Left renal cortex interstitium (tissue), 4 donors: ENCODE results near the gene CHAD. TPM values are rescaled to one million over a fixed set of nuclear protein-coding genes. Genes with fewer than 3 reads are reported as not detected.
A peak's percentile ranks its signal among the peaks of the same experiment; 100 is the strongest.

Experiments used
- DNase-seq, 4 donors: peaks; one replicate each; pipeline ENCODE4 v3.0.0-alpha.2; 2013; ENCODE audit warnings: low read depth in 4 of 4, low spot score in 2 of 4, missing footprints in 1 of 4
- polyA plus RNA-seq, 4 donors: library from polyadenylated mRNA; unstranded; fragments of 120-200 nt; gene quantifications; one replicate each; pipeline ENCODE4 v1.2.1, GENCODE V29; 2013; ENCODE audit not compliant: insufficient read length in 4 of 4

CHAD gene
- polyA plus RNA-seq, 4 donors: 0.68 to 5.6 (median 2.4) TPM

DNA sequence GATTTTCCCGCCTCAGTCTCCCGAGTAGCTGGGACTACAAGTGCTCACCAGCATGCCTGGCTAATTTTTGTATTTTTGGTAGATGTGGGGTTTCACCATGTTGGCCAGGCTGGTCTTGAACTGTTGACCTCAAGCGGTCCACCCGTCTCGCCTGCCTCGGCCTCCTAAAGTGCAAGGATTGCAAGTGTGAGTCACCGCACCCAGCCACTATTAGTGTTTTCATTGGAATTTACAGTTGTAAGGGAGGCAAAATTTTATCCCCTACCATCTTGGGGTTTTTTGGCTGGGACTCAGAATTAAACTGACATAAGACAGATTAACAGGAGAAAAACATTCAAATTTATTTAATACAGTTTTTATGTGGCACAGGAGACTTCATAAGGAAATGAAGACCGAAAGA, 27.2 kb upstream of the CHAD start:
- no peak for DNase-seq

DNA sequence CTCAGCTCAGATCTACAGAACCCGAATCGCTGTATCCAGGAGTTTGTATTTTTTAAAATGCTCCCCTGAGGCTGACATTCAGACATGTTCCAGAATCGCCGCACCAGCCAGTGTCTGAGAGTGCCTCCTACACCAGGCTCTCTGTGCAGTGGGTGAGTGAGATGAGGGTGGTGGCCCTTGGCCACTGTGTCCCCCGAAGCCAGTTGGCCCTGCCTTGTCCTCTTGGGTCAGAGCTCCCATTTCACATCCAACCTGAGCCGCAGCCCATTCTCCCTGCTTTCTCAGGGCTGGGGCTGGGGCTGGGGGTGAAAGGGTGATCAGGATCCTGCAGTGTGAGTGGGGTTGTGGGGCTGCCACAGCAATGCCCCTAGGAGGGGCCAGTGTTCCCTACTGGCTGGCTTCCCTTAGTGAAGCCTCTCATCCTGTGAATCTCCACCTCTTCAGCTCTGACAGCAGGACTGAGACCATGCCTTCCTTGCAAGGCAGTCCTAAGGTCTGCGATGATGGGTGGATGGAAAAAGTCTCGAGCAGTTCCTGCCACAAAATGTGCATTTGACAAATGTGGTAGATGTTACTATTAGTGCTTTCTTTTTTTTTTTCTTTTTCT, 26.6 kb upstream of the CHAD start:
- no peak for DNase-seq

DNA sequence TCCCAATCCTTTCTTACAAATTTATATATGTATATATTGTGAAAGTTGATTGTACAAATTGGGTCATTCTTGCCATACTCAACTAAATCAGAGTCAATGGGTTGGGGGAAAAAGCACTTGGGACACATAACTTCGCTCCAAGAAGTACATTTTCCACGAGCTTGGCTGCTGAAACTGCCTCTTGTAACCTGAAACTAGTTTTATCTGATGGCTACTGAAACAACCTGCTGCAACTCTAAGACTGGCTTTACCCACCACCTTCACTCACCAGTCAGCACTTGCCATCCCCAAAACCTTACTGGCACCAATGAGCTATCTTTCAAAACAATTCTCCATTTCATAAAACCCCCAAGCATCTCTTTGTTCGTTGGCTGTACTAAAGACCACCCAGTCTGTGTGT, 25.1 kb upstream of the CHAD start:
- DNase-seq: no peak

DNA sequence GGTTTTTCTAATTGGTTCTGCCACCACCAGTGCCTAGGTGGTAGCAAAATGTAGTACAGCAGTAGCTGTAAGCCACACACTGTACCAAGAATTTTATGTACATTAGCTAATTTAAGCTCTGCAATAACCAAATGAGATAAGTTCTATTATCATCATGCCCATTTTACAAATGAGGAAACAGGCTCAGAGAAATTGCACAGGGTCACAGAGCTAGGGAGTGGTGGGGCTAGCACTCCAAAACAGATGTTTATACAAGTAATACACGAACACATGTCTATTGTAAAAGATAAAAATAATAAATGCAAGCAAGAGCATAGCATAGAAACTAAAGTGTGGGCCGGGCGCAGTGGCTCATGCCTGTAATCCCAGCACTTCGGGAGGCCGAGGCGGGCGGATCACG, 23.5 kb upstream of the CHAD start:
- DNase-seq: no peak

DNA sequence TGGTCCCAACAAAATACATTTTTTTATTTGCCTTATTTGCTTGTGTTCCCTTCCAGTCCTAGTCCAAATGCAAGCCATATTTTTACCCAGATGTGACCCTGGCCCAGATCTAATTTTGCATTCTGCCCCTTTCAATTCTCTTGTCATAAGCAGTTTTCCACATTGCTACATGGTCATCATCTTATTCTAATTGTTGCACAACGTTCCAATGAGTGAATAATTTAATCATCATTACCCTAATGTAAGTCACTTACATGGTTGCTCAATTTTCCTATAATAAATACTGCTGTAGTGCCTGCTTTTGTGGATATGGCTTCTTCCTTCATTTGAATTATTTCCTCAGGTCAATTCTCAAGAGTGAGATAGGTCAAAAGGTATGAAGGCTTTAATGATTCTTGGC, 22.8 kb upstream of the CHAD start:
- DNase-seq: no peak

DNA sequence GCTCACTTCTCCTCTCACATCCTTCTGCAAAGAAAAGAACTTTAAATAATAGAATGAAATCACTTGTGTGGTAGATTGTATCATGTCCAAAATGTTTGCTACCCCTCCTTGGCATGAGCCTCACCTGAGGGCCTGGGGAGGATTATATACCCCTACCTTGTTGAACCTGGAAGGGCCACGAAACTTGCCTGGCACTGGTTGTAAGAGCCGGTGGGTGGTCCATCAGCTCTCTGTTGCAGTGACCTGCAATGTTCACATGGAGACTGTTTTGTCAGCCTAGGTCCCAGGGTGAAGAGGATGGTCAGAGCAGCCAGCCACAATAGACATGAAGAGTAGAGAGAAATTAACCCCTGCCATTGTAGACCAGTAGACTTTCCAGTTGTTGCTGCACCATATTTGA, 20.2 kb upstream of the CHAD start:
- DNase-seq: no peak

DNA sequence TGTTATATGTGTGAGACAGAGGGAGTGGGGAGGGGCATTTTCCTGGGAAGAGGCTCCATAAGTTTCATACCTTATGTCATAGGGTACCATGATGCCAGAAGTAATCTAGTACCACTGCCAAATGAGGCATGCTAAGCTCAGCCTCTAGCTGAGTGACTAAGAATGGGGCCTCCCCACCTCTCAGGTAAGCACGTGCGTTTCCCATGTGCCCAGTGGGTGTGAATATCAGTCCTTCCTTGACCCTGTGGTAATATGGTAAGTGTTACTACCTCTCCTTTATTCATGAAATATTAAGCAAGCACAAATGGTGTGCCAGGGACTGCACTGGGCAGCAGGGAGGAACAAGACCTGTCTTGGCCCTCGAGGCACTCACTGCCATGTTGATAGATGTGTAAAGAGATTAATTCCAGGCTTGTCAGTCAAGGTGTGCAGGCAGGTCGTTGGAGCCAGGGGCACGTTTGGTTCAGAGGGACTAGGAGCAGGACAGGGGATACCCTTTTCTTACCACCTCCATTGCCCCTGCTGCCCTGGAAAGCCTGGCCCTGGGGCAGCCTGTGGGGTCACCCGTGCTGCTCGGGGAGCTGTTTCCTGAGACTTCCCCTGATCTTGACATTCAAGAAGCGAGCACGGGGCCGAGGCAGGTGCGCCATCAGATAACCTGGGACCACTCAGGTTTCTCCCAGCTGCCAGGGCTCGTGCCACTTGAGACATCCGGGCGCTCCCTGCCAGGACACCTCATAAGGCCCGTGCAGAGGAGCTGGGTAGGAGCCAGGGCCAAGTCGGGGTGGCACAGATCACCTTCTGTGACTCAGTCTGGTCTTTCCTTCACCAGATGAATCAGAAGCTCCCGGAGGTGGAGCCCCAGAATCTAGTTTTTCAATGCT, 18.8 kb upstream of the CHAD start:
- DNase-seq: no peak

DNA sequence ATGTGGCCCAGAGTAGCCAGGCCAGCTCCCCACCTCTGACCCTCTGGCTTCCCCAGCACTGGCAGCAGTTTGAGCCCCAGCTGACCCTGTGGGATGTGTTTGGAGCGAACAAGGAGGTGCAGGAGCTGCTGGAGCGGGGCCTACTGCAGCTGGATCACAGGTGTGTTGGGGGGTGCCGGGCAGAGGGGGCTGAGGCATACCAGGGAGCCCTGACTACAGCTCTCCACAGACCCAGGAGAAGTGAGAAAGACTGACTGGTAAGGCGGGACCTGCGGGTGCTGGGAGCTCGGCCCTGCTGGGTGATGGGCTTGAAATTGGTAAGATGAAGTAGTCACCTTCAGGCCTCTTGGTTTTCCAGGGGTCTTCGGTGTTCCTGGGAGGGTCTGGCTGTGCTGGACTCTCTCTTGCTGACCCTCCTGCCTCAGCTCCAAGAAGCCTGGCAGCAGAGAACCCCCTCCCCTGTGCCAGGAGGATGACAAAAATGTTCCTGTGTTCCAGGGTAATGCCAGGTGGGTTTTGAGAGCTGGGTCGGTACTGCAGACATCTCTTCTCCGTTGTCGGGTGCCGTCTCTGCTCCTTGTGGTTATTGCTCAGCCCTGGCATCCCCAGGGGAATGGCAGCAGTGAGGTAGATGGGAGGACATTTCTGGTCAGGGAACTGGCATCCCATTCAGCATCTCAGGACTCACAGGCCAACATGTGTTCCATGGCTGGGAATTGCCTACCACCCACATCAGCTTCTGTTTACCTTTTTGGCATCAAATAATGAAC, 15.9 kb upstream of the CHAD start:
- no peak for DNase-seq

DNA sequence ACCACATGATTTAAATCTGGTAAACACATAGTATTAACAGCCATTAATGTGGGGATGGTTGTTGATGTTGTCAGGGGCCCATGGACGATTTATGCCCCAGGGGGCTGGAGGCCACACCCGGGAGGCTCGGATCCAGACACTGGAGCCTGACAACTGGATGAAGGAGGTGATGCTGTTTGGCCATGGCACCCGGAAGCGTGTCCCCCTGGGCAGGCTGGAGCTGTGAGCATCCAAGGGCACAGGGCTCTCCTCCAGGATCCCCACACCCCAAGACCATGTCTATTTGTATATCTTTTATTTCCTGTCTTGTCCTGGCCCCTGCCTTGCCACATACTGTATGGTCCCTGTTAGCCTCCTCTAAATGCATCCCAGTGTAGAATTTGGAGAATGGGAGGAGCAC, 14.6 kb upstream of the CHAD start:
- no peak for DNase-seq

DNA sequence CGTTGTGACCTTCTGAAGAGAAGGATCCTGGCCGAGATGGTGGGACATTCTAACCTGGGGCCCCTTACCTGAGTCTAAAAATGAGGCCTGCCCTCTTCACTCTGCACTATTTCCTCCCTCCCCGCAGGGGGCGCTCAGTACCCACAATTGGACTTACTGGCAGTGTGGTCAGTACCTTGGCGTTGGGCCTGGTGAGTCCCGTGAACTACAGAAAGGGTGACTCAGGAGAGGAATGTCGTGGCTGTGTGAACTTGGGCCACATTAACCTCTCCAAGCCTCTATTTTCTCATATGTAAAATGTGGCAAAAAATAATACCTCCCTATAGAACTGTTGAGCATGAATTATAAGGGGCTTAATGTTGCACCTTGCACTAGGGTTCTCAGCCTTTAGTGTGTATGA, 13.8 kb upstream of the CHAD start:
- DNase-seq: peak in 2 of 4 donors; percentile 42 to 82

DNA sequence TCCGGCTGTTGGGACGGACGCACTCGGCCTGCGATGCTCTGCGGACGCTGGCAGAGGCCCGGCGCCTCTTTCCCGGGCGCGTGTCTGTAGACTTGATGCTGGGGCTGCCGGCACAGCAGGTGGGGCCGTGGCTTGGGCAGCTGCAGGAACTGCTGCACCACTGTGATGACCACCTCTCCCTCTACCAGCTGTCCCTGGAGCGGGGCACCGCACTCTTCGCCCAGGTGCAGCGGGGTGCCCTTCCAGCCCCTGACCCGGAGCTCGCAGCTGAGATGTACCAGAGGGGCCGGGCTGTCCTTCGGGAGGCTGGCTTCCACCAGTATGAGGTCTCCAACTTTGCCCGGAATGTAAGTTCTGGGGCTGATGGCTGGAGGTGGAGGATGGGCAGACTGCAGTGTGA, 13.4 kb upstream of the CHAD start:
- no peak for DNase-seq

DNA sequence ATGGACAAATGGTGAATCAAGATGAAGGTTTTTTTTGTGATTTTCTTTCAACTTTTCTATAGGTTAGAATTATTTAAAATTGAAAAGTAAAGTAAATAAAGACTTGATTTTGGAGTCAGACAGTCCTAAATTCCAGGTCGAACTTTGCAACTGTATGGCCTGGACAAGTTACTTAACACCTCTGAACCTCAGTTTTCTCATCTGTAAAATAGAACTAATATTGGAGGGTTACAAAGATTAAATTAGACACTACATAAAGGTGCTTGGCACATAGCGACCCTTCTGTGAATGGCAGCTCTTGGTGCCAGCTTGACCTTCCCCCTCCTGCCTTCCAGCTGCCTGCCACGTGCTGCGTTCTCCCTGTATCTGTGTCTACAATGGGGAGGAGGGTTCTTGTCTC, 13.0 kb upstream of the CHAD start:
- no peak for DNase-seq

DNA sequence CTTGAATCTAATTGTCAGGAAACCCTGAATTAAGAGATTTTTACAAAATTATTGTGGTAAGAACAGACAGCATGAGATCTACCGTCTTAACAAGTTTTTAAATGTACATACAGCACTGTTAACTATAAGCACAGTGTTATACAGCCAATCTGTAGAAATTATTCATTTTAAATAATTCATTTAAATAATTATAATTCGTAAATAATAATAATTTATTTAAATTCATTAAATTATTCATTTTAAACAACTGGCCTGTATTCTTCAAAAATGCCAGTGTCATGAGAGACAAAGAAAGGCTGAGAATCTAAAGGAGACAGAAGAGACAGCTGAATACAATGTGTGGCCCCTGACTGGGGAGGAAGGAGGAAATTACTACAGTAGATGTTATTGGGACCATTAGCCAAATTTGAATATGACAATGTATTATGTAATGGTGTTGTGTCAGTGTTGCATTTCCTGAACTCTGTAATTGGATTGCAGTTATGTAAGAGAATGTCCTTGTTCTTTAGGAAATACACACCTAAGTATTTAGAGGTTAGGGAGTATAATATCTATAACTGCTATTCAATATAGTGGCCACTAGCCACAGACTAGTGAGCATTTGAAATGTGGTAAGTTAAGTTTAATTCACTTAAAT, 12.3 kb upstream of the CHAD start:
- DNase-seq: no peak

DNA sequence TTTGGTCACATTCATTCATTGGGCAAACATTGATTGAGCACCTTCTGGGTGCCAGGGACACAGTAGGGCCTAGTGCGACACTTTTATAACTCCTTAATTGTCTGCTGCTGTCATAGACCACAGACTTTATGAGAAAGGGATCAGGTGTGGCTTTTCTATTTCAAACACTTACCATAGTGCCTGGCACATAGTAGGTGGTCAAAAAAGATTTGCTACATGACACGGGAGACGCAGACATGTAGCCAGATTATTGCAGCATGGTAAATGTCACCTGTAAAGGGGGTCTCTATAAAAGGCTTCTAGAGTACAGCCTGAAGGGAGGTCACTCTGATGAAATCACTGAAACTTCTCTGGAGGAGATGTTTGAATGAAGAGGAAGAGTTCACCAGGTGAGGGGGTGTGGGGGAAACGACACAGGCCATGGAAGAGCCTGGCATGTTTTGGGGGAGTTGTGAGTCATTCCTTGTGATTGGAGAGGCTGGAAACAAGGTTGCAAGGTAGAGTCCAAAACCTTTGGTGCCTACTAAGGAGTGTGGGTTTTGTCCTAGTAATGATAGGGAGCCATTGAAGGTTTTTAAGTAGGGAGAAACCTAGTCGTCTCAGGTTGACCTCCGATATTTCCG, 11.6 kb upstream of the CHAD start:
- DNase-seq: no peak

DNA sequence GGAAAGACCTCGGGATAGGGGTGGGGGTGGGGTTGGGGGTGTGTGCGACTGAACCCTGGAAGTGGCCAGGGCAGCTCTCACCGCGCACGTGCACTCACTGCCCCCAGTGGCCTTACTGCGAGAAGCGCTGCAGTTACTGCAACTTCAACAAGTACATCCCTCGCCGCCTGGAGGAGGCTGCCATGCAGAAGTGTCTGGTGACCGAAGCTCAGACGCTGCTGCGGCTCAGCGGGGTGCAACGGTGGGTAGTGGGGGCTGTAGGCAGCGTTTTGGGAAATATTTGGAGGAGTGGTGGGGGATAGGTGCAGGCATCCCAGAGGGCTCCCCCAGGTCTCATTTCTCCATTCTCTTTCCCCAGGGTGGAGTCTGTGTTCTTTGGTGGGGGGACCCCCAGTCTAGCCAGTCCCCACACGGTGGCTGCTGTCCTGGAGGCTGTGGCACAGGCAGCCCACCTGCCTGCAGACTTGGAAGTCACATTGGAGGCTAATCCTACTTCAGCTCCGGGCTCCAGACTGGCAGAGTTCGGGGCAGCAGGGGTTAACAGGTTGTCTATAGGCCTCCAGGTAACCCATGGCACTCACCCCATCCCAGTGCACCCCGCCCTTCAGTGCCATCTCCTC, 11.0 kb upstream of the CHAD start:
- DNase-seq: peak in 2 of 4 donors; percentile 53 to 66

DNA sequence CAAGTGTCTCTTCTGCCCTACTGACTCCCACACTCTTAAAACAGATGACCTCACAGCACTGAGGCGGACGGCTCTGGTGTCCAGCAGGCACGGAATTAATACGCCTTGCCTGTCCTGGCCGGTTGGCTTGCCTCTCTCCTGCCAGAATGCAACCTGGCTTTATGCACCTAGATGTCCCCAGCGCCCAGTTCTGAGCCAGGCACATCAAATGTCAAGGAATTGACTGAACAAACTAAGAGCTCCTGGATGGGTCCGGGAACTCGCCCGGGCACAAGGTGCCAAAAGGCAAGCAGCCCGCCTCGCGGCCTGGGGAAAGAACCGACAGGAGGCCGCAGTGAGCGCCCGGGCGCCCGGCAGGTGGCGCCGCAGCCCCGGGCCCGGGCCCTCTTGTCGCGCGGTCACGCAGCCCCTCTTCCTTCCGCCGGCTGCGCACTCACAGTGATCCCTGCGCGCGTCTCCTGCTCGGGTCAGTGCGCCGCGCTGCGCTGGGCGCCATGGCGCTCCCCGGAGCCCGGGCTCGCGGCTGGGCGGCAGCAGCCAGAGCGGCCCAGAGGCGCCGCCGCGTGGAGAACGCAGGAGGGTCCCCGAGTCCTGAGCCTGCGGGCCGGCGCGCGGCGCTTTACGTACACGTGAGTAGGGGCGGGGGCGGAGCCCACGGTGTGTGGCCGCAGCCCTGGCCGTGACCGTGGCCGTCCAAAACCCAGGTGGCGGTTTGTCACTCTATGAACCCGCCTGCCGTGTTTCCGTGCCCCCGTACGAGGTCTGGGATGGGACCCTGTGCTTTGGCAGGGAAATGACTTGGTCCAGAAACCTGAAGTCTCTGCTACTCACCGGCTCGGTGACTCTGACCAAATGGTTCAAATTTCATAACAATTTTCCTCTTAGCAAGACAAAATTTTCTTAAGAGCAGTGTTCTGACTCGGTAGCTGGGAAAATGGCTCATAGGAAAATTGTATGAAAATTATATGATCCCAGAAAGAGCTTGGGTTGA, 10.0 kb upstream of the CHAD start, which contains the start of gene RSAD1:
Gene RSAD1, plus strand, starts transcription at position 470 of the 991 bp plus-strand sequence. Its CDS starts 25 bp downstream, at position 495.
- peak; percentile 74 to 86 (median 82) for DNase-seq

DNA sequence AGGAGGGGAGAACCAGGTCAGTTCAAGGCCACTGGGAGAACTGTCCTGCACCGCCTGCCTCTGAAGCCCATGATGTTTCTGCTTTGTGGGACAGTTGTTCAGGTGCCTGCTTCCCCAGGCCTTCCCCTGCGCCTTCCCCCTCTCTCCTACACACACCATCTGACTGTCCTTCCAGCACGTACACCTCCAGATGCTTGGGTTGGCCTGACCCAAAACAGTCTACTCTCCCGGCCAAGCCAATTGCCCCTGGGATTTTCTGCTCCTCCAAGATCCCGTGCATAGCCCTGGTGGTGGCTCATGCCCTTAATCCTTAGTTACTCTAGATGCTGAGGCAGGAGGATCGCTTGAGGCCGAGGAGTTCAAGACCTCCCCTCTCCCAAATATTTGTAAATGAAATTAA, 9.3 kb upstream of the CHAD start:
- no peak for DNase-seq

DNA sequence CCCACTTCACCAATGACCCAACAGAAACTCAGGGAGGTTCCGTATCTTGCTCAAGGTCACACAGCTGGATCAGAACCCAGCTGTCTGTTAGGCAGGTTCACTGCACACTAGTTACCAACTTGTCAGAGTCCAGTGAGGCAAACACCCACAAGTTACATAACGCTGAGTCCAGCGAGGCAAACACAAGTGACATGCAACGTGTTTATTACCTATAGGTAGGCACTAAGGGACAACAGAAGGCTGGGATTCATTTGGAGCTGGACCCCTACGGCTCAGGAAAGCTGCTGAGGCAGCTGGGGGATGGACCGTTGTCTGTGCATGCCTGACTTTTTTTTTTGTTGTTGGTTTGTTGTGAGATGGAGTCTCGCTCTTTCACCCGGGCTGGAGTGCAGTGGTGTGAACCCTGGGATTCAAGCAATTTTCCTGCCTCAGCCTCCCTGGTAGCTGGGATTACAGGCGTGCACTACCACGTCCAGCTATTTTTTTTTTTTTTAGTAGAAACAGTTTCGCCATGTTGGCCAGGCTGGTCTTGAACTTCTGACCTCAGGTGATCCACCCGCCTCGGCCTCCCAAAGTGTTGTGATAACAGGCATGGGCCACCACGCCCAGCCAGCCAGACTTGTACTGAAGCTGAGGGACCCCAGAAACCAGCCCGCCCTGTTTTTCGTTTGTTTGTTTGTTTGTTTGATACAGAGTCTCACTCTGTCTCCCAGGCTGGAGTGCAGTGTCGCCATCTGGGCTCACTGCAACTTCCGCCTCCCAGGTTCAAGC, 8.1 kb upstream of the CHAD start:
- DNase-seq: no peak
